Measurements from ENCODE around the gene ADAMTS4. TPM values are rescaled to one million over a fixed set of nuclear protein-coding genes. Genes with fewer than 3 reads are reported as not detected.
A peak's percentile ranks its signal among the peaks of the same experiment; 100 is the strongest.

The ADAMTS4 gene
- total and polyA plus RNA-seq, 8 donors: 0.89 to 20.6 (median 2.3) TPM

- no peak for DNase-seq
- intact Hi-C loops (cut with DNase I; ENCODE audit: low total_unique reads): no loop called here
- Histone ChIP-seq H3K27ac (no peak overlapping the region), H3K9me3 (no peaks in the 10 kb centered on the region), H3K27me3 (no peaks in the 10 kb centered on the region), H3K4me3 (no peak overlapping the region), H3K4me1 (peaks cover 0 to 16% (median 0%) of the 10 kb centered on the region in 4 donors), H3K36me3 (peaks cover 4 to 19% (median 11%) of the 10 kb centered on the region in 4 donors)
- TF ChIP-seq EP300 (IDR thresholded peaks at IDR 0.05): no peak
- 84 to 91% (median 88%) methylated on average over 5 of the region's 5 CpGs for WGBS, 5 donors
These were observed 20.4 kb upstream of the ADAMTS4 start for GRCh38 chr1:161219078-161219892.

DNA sequence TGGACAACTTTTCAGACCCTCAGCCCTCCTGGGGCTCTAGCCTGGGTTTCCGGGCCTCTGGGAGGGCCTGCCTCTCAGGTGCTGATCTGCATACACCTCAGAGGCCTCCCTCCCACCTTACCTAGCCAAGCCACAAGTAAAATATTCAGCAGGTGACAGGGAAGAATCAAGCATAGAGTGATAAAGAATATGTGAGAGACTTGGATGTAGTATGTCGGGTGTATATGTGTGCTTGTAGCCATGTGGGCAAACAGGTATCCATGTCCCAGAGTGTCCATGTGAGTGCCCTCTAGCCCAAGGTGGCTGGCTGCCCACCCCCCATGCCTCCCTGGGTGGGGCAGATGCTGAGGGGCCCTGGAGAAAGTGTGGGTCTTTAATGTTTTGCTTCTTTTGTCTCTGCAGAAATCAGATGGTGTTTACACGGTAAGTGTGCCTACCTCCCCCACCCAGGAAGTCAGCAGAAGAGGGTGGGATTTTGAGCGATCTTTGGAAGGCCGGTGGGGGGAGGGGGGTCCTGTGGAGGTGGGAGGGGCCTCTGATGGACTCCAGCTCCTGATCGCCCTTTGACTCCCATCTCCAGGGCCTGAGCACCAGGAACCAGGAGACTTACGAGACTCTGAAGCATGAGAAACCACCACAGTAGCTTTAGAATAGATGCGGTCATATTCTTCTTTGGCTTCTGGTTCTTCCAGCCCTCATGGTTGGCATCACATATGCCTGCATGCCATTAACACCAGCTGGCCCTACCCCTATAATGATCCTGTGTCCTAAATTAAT is 19.6 kb upstream of the ADAMTS4 start:
- H3K4me3 ChIP-seq: peak overlapping the region in 1 of 4 donors; percentile 32
- H3K27me3 ChIP-seq: no peaks in the 10 kb centered on the region
- WGBS, 5 donors: 49 to 65% (median 60%) methylated on average over 7 to 8 of the region's 8 CpGs
- peak overlapping the region in 2 of 5 donors; percentile 83 to 87 for H3K27ac ChIP-seq
- no peaks in the 10 kb centered on the region for H3K9me3 ChIP-seq
- TF ChIP-seq POLR2AphosphoS5 (IDR thresholded peaks at IDR 0.05) (no peak), EP300 (IDR thresholded peaks at IDR 0.05) (no peak)
- intact Hi-C loops (cut with DNase I; ENCODE audit: low total_unique reads): no loop called here
- H3K4me1 ChIP-seq: peaks cover 0 to 10% (median 0%) of the 10 kb centered on the region in 4 donors
- peaks cover 12 to 27% (median 19%) of the 10 kb centered on the region in 4 donors for H3K36me3 ChIP-seq
- DNase-seq: no peak

GRCh38 chr1:161217831-161218230 is 19.0 kb upstream of the ADAMTS4 start:
- DNase-seq: no peak
- Histone ChIP-seq H3K27me3 (no peaks in the 10 kb centered on the region), H3K27ac (peak overlapping the region in 4 of 5 donors; percentile 60 to 87 (median 80)), H3K36me3 (peaks cover 18 to 34% (median 25%) of the 10 kb centered on the region in 4 donors), H3K9me3 (no peaks in the 10 kb centered on the region), H3K4me1 (peaks cover 0 to 10% (median 0%) of the 10 kb centered on the region in 4 donors), H3K4me3 (peak overlapping the region in 1 of 4 donors; percentile 32)
- TF ChIP-seq EP300 (IDR thresholded peaks at IDR 0.05) (no peak), POLR2AphosphoS5 (IDR thresholded peaks at IDR 0.05) (no peak), POLR2A (IDR thresholded peaks at IDR 0.05) (no peak), CTCF (IDR thresholded peaks at IDR 0.05) (no peak)
- WGBS, 5 donors: 71 to 75% (median 73%) methylated on average over 5 to 6 of the region's 6 CpGs
- intact Hi-C loops (cut with DNase I; ENCODE audit: low total_unique reads): no loop called here

GRCh38 chr1:161216945-161217712 is 18.3 kb upstream of the ADAMTS4 start:
- peak overlapping the region; percentile 55 to 87 (median 77) for H3K27ac ChIP-seq
- no peaks in the 10 kb centered on the region for H3K27me3 ChIP-seq
- peaks cover 25 to 41% (median 32%) of the 10 kb centered on the region in 4 donors for H3K36me3 ChIP-seq
- peak overlapping the region in 3 of 4 donors; percentile 26 to 32 (median 31) for H3K4me3 ChIP-seq
- H3K9me3 ChIP-seq: no peaks in the 10 kb centered on the region
- H3K4me1 ChIP-seq: peaks cover 0 to 10% (median 0%) of the 10 kb centered on the region in 4 donors
- TF ChIP-seq POLR2A (IDR thresholded peaks at IDR 0.05) (no peak), POLR2AphosphoS5 (IDR thresholded peaks at IDR 0.05) (peak in 2 of 3 donors; percentile 49 to 57)
- intact Hi-C loops (cut with DNase I; ENCODE audit: low total_unique reads): no loop called here
- DNase-seq: no peak
- 39 to 63% (median 44%) methylated on average over 7 of the region's 7 CpGs for WGBS, 5 donors

- Histone ChIP-seq H3K36me3 (peaks cover 46 to 61% (median 53%) of the 10 kb centered on the region in 4 donors), H3K4me1 (peaks cover 0 to 16% (median 1%) of the 10 kb centered on the region in 4 donors), H3K9me3 (no peaks in the 10 kb centered on the region), H3K27me3 (no peaks in the 10 kb centered on the region), H3K27ac (peak within 1 kb of the TSS in 4 of 5 donors; percentile 60 to 87 (median 80)), H3K4me3 (peak within 1 kb of the TSS; percentile 6 to 32 (median 28))
- no peak for TF ChIP-seq POLR2A (IDR thresholded peaks at IDR 0.05)
- TF ChIP-seq EP300 (IDR thresholded peaks at IDR 0.05): no peak
- TF ChIP-seq POLR2AphosphoS5 (IDR thresholded peaks at IDR 0.05): peak in 2 of 3 donors; percentile 34 to 59
- TF ChIP-seq CTCF (IDR thresholded peaks at IDR 0.05): no peak
- intact Hi-C loops (cut with DNase I; ENCODE audit: low total_unique reads): no loop called here
- 71 to 77% (median 74%) methylated on average over 8 to 10 of the region's 10 CpGs for WGBS, 5 donors
- no peak for DNase-seq
These were observed 16.2 kb upstream of the ADAMTS4 start, which contains the start of gene FCER1G for GRCh38 chr1:161215076-161215475. TSS of gene FCER1G (plus strand) at chr1:161215295. CDS start at chr1:161215322, 27 bp downstream.
